K562 (cell line): Measurements from ENCODE around the gene TBC1D12. TPM values are rescaled to one million over a fixed set of nuclear protein-coding genes. Genes with fewer than 3 reads are reported as not detected.
A peak's percentile ranks its signal among the peaks of the same experiment; 100 is the strongest.

Experiments
- ATAC-seq: fragments of 200-7000 bp; cut with Tn5 transposase; 3 replicates; pipeline ENCODE4 v1.9.1; 2020; ENCODE audit warnings: moderate library complexity
- BruUV-seq: library from RNA; stranded (reverse); fragments of 400-500 nt; replicated peaks from 2 replicates; lab custom pipeline; 2021; lab: Mats Ljungman, UMichigan
- CTCF ChIA-PET: fragments of 300-600 bp; formaldehyde crosslinking; extraction: SDS; loops from one replicate; lab custom pipeline; 2021; ENCODE audit warnings: low intra/inter-chr PET ratio; lab: Yijun Ruan, JAX
- POLR2A ChIA-PET: fragments of 300-600, 350-650 bp; sonication (Branson Sonifier 250); formaldehyde crosslinking; extraction: SDS; loops from one replicate; lab custom pipeline; 2021; ENCODE audit warnings: antibody characterized with exemption, inconsistent platforms; lab: Yijun Ruan, JAX
- DNase-seq, 4 experiments: peaks; one replicate each; pipeline versions ENCODE4 v3.0.0 to v3.0.0-alpha.2; 2011 to 2018; ENCODE audit warnings: low spot score in 3 of 4, mixed read lengths in 3 of 4; ENCODE audit errors: extremely low read depth in 1 of 4
- FAIRE-seq: peaks from 2 replicates; lab custom pipeline; 2011; peaks lifted over from hg19 to GRCh38; lab: Jason Lieb, UNC
- H2AFZ ChIP-seq: 2 replicates; pipeline ENCODE4 v1.6.0; 2011; ENCODE audit warnings: low read depth, low read length, control low read depth, inconsistent platforms
- H3K27ac ChIP-seq: fragments of 200-600 bp; 3 replicates; pipeline ENCODE4 v1.8.0; 2011; ENCODE audit warnings: low read depth, mild to moderate bottlenecking, control low read depth, inconsistent platforms, low read length, moderate library complexity, mixed read lengths; ENCODE audit errors: extremely low read depth
- H3K27me3 ChIP-seq, 2 experiments: fragments of 300-600 bp in 1 of 2; 2 replicates in 1 of 2; 3 replicates in 1 of 2; pipeline versions ENCODE4 v1.6.0 to v1.8.0; 2011; ENCODE audit warnings: inconsistent platforms in 2 of 2, low read length in 2 of 2, mild to moderate bottlenecking in 1 of 2, mixed read lengths in 1 of 2, moderate library complexity in 1 of 2; ENCODE audit not compliant: control insufficient read depth in 2 of 2, insufficient read depth in 2 of 2
- H3K36me3 ChIP-seq: fragments of 300-600 bp; 3 replicates; pipeline ENCODE4 v1.8.0; 2011; ENCODE audit warnings: mild to moderate bottlenecking, low read length, inconsistent platforms; ENCODE audit not compliant: control insufficient read depth, insufficient read depth
- H3K4me1 ChIP-seq, 2 experiments: fragments of 200-600 bp in 1 of 2; replicated peaks in 1 of 2; 2 replicates in 1 of 2; 3 replicates in 1 of 2; pipeline versions ENCODE4 v1.5.1 to v1.8.0; 2011; ENCODE audit warnings: inconsistent platforms in 2 of 2, low read length in 2 of 2, mild to moderate bottlenecking in 1 of 2, mixed read lengths in 1 of 2, moderate library complexity in 1 of 2; ENCODE audit not compliant: control insufficient read depth in 2 of 2, insufficient read depth in 2 of 2
- H3K4me2 ChIP-seq: 2 replicates; pipeline ENCODE4 v1.6.1; 2011; ENCODE audit warnings: low read length, control low read depth, inconsistent platforms, mixed read lengths; ENCODE audit not compliant: insufficient read depth
- H3K4me3 ChIP-seq: fragments of 200-600 bp; sonication (generic), shearing (Covaris generic); 2 replicates; pipeline ENCODE4 v1.5.1; 2016; ENCODE audit warnings: control low read depth, inconsistent platforms
- H3K79me2 ChIP-seq: fragments of 200-600 bp; 3 replicates; pipeline ENCODE4 v1.8.0; 2011; ENCODE audit warnings: low read length, inconsistent platforms; ENCODE audit not compliant: control insufficient read depth, insufficient read depth
- H3K9ac ChIP-seq, 2 experiments: 2 replicates each; pipeline versions ENCODE4 v1.6.0 to v1.6.1; 2011; ENCODE audit warnings: low read depth in 2 of 2, low read length in 2 of 2, control low read depth in 1 of 2, inconsistent platforms in 1 of 2, mild to moderate bottlenecking in 1 of 2, mixed read lengths in 1 of 2; ENCODE audit not compliant: insufficient read depth in 1 of 2
- H3K9me1 ChIP-seq: one replicate; pipeline ENCODE4 v1.6.0; 2011; ENCODE audit warnings: inconsistent platforms, mild to moderate bottlenecking, low read length, moderate library complexity; ENCODE audit not compliant: control insufficient read depth, insufficient read depth
- H3K9me3 ChIP-seq: replicated peaks from 2 replicates; pipeline ENCODE4 v1.5.1; 2011; ENCODE audit warnings: low read depth, low read length, inconsistent platforms; ENCODE audit not compliant: control insufficient read depth, insufficient read depth
- H4K20me1 ChIP-seq: replicated peaks from 2 replicates; pipeline ENCODE4 v1.6.1; 2011; ENCODE audit warnings: low read length, inconsistent platforms, mixed read lengths; ENCODE audit not compliant: control insufficient read depth, insufficient read depth
- CBX2 ChIP-seq: fragments of 200-600 bp; sonication (generic); IDR thresholded peaks from one replicate; pipeline ENCODE4 v1.6.1; 2012; ENCODE audit warnings: mild to moderate bottlenecking, low read length, inconsistent platforms; ENCODE audit not compliant: insufficient read depth, poor library complexity, severe bottlenecking
- JUND ChIP-seq, 2 experiments: IDR thresholded peaks; 2 replicates in 1 of 2; 3 replicates in 1 of 2; pipeline ENCODE4 v1.6.1; 2011; ENCODE audit warnings: borderline replicate concordance in 2 of 2, low read depth in 2 of 2, low read length in 2 of 2, improper control_type of control experiment in 1 of 2, missing biosample characterization in 1 of 2, missing genetic modification characterization in 1 of 2, missing genetic modification reagents in 1 of 2
- ZNF253 ChIP-seq: fragments of 250-450 bp; sonication (Bioruptor Pico); conservative IDR thresholded peaks from 2 replicates; pipeline ENCODE4 v1.6.1; 2021; ENCODE audit warnings: mild to moderate bottlenecking
- ZNF316 ChIP-seq: fragments of 450-650 bp; IDR thresholded peaks from 2 replicates; pipeline ENCODE4 v1.6.1; 2016
- ZNF764 ChIP-seq: fragments of 250-450 bp; sonication (Bioruptor Pico); IDR thresholded peaks from 2 replicates; pipeline ENCODE4 v1.4.0; 2020; ENCODE audit warnings: low read depth, mild to moderate bottlenecking, moderate library complexity
- ZSCAN29 ChIP-seq: fragments of 450-650 bp; IDR thresholded peaks from 2 replicates; pipeline ENCODE4 v1.6.1; 2017
- in situ Hi-C: fragments of 300-500 bp; cut with MboI; formaldehyde crosslinking; loops from 4 replicates; pipeline ENCODE4 v1.15.0; 2018; ENCODE audit warnings: inconsistent platforms, mixed read lengths
- intact Hi-C: fragments of 100-400 bp; cut with micrococcal nuclease; formaldehyde crosslinking; loops from 2 replicates; pipeline ENCODE4 v1.14.2; 2022
- polyA plus RNA-seq, 8 experiments: library from polyadenylated mRNA; depleted of rRNA in 4 of 8; stranded (reverse) in 5 of 8; unstranded in 3 of 8; fragments of >200 nt; fragmentation: Nextera tagmentation in 2 of 8; fragmentation: Illumina TruSeq in 1 of 8; extraction: Ambion mirVana in 2 of 8; extraction: Trizol in 1 of 8; gene quantifications; 2 replicates each; pipeline versions ENCODE4 v1.2.1 to v1.2.3, GENCODE V29; 2011 to 2014; ENCODE audit warnings: inconsistent platforms in 1 of 8, missing spikeins in 1 of 8
- total RNA-seq, 7 experiments: library from RNA; depleted of rRNA in 6 of 7; stranded (reverse); fragments of >200 nt in 6 of 7; fragmentation: Illumina TruSeq in 2 of 7; extraction: Trizol in 2 of 7; gene quantifications; 2 replicates each; pipeline versions ENCODE4 v1.2.1 to v1.2.3, GENCODE V29; 2011 to 2021; ENCODE audit warnings: low replicate concordance in 1 of 7
- TF ChIP-seq, protein P1 (sequence below): fragments of 450-650 bp; IDR thresholded peaks from 2 replicates; pipeline ENCODE4 v1.6.1; 2016; ENCODE audit warnings: missing biosample characterization, missing genetic modification characterization
- TF ChIP-seq, protein P2 (sequence below): fragments of 250-450 bp; sonication (Bioruptor Pico); IDR thresholded peaks from 2 replicates; pipeline ENCODE4 v1.5.0; 2020; ENCODE audit warnings: mild to moderate bottlenecking

Gene TBC1D12
- total and polyA plus RNA-seq, 9 of the 15 experiments (the other 6 are each of a cell fraction or from before 2014, with no cell fraction given), result 2.1 to 6.7 (median 3.9) TPM

DNA sequence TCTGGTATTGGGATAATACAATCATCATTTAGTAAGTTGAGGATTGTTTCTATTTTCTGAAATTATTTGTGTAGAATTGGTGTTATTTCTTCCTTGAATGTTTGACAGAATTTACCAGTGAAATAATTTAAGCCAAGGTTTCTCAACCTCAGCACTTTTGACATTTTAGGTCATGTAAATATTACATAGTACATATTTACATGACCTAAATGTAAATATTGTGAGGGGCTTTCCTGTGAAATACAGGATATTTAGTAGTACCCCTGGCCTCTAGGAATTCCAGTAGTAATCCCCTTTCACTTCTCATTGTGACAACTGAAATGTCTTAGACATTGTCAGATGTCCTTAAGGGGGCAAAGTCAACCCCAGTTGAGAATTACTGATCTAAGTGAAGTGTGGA is 59.8 kb downstream of the TBC1D12 start:
- no peaks in the 10 kb centered on the region for H3K79me2 ChIP-seq
- ChIA-PET CTCF (no interaction called here), POLR2A (no interaction called here)
- TF ChIP-seq, protein P1, sequence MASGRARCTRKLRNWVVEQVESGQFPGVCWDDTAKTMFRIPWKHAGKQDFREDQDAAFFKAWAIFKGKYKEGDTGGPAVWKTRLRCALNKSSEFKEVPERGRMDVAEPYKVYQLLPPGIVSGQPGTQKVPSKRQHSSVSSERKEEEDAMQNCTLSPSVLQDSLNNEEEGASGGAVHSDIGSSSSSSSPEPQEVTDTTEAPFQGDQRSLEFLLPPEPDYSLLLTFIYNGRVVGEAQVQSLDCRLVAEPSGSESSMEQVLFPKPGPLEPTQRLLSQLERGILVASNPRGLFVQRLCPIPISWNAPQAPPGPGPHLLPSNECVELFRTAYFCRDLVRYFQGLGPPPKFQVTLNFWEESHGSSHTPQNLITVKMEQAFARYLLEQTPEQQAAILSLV (tag), result no peak
- TF ChIP-seq ZNF316 (peak; percentile 10; the same call in 1 of the 2 replicates), ZNF764 (CRISPR knock-in tag) (no peak), ZNF253 (CRISPR knock-in tag) (no peak), CBX2 (no peak), ZSCAN29 (no peak), JUND (IDR thresholded peaks at IDR 0.05; ENCODE audit: borderline replicate concordance, low read depth, low read length) (no peak), JUND (tag; IDR thresholded peaks at IDR 0.05; ENCODE audit: borderline replicate concordance, low read depth, low read length) (no peak)
- TF ChIP-seq, protein P2, sequence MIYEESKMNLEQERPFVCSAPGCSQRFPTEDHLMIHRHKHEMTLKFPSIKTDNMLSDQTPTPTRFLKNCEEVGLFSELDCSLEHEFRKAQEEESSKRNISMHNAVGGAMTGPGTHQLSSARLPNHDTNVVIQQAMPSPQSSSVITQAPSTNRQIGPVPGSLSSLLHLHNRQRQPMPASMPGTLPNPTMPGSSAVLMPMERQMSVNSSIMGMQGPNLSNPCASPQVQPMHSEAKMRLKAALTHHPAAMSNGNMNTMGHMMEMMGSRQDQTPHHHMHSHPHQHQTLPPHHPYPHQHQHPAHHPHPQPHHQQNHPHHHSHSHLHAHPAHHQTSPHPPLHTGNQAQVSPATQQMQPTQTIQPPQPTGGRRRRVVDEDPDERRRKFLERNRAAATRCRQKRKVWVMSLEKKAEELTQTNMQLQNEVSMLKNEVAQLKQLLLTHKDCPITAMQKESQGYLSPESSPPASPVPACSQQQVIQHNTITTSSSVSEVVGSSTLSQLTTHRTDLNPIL, result no peak
- no peak for DNase-seq
- H3K9me3 ChIP-seq, result no peaks in the 10 kb centered on the region
- no peaks in the 10 kb centered on the region for H3K27me3 ChIP-seq
- in situ Hi-C loops (no loop called here), intact Hi-C loops (no loop called here)
- H3K4me3 ChIP-seq, result no peak overlapping the region
- H3K4me1 ChIP-seq, result no peaks in the 10 kb centered on the region
- H3K36me3 ChIP-seq, result no peaks in the 10 kb centered on the region
- FAIRE-seq, result no peak
- no TSS peak for BruUV-seq
- no peak overlapping the region for H3K9ac ChIP-seq
- H3K27ac ChIP-seq, result no peak overlapping the region
- H2AFZ ChIP-seq, result no peak overlapping the region
- no peaks in the 10 kb centered on the region for H4K20me1 ChIP-seq
- H3K9me1 ChIP-seq, result no peaks in the 10 kb centered on the region
- ATAC-seq, result no peak
- H3K4me2 ChIP-seq, result no peak overlapping the region
